Bronchial epithelial cell (primary cell): ENCODE data around the gene PRKCE. TPM values are rescaled to one million over a fixed set of nuclear protein-coding genes. Genes with fewer than 3 reads are reported as not detected.

ENCODE experiments used
- DNase-seq: peaks from one replicate; pipeline ENCODE4 v3.0.0-alpha.2; 2010; ENCODE audit warnings: low read depth
- FAIRE-seq: peaks from 2 replicates; lab custom pipeline; 2011; peaks lifted over from hg19 to GRCh38; lab: Jason Lieb, UNC
- H3K27me3 ChIP-seq: 2 replicates; pipeline ENCODE4 v1.5.1; 2011; ENCODE audit warnings: low read length; ENCODE audit not compliant: control insufficient read depth, insufficient read depth
- H3K36me3 ChIP-seq: 2 replicates; pipeline ENCODE4 v1.5.1; 2011; ENCODE audit warnings: low read length; ENCODE audit not compliant: control insufficient read depth, insufficient read depth
- H3K4me3 ChIP-seq: 2 replicates; pipeline ENCODE4 v1.5.1; 2011; ENCODE audit warnings: mild to moderate bottlenecking, low read depth, low read length, control low read depth
- CTCF ChIP-seq: IDR thresholded peaks from 2 replicates; pipeline ENCODE4 v1.5.1; 2011; ENCODE audit warnings: mild to moderate bottlenecking, moderate library complexity, low read length, control low read depth, inconsistent platforms; ENCODE audit not compliant: insufficient read depth, severe bottlenecking
- total RNA-seq: library from RNA; depleted of rRNA; stranded (reverse); fragments of >200 nt; gene quantifications from 2 replicates; pipeline ENCODE4 v1.2.1, GENCODE V29; 2014

Gene PRKCE
- total RNA-seq, 1 donor from 2014 or later = 6.3 TPM

GRCh38 chr2:45706033-45706432 is 54.6 kb downstream of the PRKCE start:
- no peak for FAIRE-seq
- DNase-seq = no peak
- no peak for TF ChIP-seq CTCF

GRCh38 chr2:45707006-45707405 is 55.5 kb downstream of the PRKCE start:
- DNase-seq (no peak), FAIRE-seq (no peak)
- no peaks in the 10 kb centered on the region for H3K27me3 ChIP-seq
- H3K4me3 ChIP-seq = no peak overlapping the region
- no peak for TF ChIP-seq CTCF
- peaks cover 3% of the 10 kb centered on the region for H3K36me3 ChIP-seq

More at GRCh38 chr2:45706033-45706432, 54.6 kb downstream of the PRKCE start:
- Histone ChIP-seq H3K4me3 (no peak overlapping the region), H3K36me3 (peaks cover 3% of the 10 kb centered on the region), H3K27me3 (no peaks in the 10 kb centered on the region)

GRCh38 chr2:45707661-45708060 is 56.2 kb downstream of the PRKCE start:
- Histone ChIP-seq H3K4me3 (no peak overlapping the region), H3K36me3 (peaks cover 3% of the 10 kb centered on the region), H3K27me3 (no peaks in the 10 kb centered on the region)
- DNase-seq = no peak
- no peak for FAIRE-seq
- no peak for TF ChIP-seq CTCF

- no peaks in the 10 kb centered on the region for H3K27me3 ChIP-seq
- no peak for TF ChIP-seq CTCF
- peaks cover 3% of the 10 kb centered on the region for H3K36me3 ChIP-seq
- H3K4me3 ChIP-seq = no peak overlapping the region
- DNase-seq (no peak), FAIRE-seq (no peak)
These were observed 57.0 kb downstream of the PRKCE start for GRCh38 chr2:45708501-45708900.

GRCh38 chr2:45709137-45709536 is 57.7 kb downstream of the PRKCE start:
- no peak for TF ChIP-seq CTCF
- H3K36me3 ChIP-seq = peaks cover 3% of the 10 kb centered on the region
- FAIRE-seq = no peak

GRCh38 chr2:45710468-45710867 is 59.0 kb downstream of the PRKCE start:
- no peak for DNase-seq
- FAIRE-seq = no peak
- H3K27me3 ChIP-seq = no peaks in the 10 kb centered on the region
- no peak for TF ChIP-seq CTCF
- H3K36me3 ChIP-seq = peaks cover 3% of the 10 kb centered on the region
- H3K4me3 ChIP-seq = no peak overlapping the region

More at GRCh38 chr2:45709137-45709536, 57.7 kb downstream of the PRKCE start:
- no peaks in the 10 kb centered on the region for H3K27me3 ChIP-seq
- no peak for DNase-seq
- no peak overlapping the region for H3K4me3 ChIP-seq
